Effector memory CD8-positive, alpha-beta T cell (primary cell): ENCODE measurements around the gene PGK1.
A peak's percentile ranks its signal among the peaks of the same experiment; 100 is the strongest.
"Not testable (repeated sequence)": the region's sequence is repeated elsewhere in the genome, so short reads cannot be mapped to it uniquely, and the experiment has no call there.

Source experiments
- ATAC-seq: fragments of 150-1000 bp; cut with Tn5 transposase; replicated peaks from 2 replicates; pipeline ENCODE4 v1.10.0; 2021; ENCODE audit warnings: mild to moderate bottlenecking, moderate library complexity
- DNase-seq, 3 experiments: peaks; one replicate each; pipeline ENCODE4 v3.0.0; 2021
- H3K27ac Mint-ChIP-seq, 2 donors: one replicate each; pipeline ENCODE4 v1.8.0; 2022; ENCODE audit warnings: mild to moderate bottlenecking in 2 of 2, mixed read lengths in 2 of 2, moderate library complexity in 2 of 2
- H3K27me3 Mint-ChIP-seq, 2 donors: one replicate each; pipeline ENCODE4 v1.8.0; 2022; ENCODE audit warnings: mixed read lengths in 2 of 2
- H3K36me3 Mint-ChIP-seq: one replicate; pipeline ENCODE4 v1.8.0; 2022; ENCODE audit warnings: mild to moderate bottlenecking, moderate library complexity, mixed read lengths; ENCODE audit not compliant: insufficient read depth
- H3K4me1 Mint-ChIP-seq, 2 donors: one replicate each; pipeline ENCODE4 v1.8.0; 2022; ENCODE audit warnings: low read depth in 2 of 2, mixed read lengths in 2 of 2
- H3K4me3 Mint-ChIP-seq, 2 donors: one replicate each; pipeline ENCODE4 v1.8.0; 2022; ENCODE audit warnings: mild to moderate bottlenecking in 2 of 2, mixed read lengths in 2 of 2, moderate library complexity in 2 of 2
- H3K9me3 Mint-ChIP-seq, 2 donors: one replicate each; pipeline ENCODE4 v1.8.0; 2022; ENCODE audit warnings: mixed read lengths in 2 of 2

The PGK1 gene

DNA sequence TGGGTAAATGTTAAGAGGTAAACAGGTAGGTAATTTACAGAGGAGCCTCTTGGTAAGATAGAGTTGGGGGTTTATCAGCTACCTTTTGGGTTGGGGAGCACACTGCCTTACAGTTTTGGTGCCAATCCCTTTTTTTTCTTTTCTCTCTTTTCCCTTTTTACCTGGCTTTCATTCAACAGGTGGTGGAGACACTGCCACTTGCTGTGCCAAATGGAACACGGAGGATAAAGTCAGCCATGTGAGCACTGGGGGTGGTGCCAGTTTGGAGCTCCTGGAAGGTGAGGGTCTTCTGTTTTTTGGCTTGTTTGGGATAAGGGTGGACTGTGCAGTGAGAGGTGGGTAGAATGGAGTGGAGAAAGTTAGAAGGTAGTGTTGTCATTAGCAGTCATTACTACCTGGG lies 21.1 kb downstream of the PGK1 start:
- H3K27me3 Mint-ChIP-seq, result no peaks in the 10 kb centered on the region
- no peaks in the 10 kb centered on the region for H3K9me3 Mint-ChIP-seq
- peaks cover 83% of the 10 kb centered on the region for H3K36me3 Mint-ChIP-seq
- peak overlapping the region in 1 of 2 donors; percentile 54 for H3K27ac Mint-ChIP-seq
- DNase-seq (no peak), ATAC-seq (no peak)
- H3K4me1 Mint-ChIP-seq, result peaks cover 4 to 10% of the 10 kb centered on the region in 2 donors
- H3K4me3 Mint-ChIP-seq, result no peak overlapping the region

DNA sequence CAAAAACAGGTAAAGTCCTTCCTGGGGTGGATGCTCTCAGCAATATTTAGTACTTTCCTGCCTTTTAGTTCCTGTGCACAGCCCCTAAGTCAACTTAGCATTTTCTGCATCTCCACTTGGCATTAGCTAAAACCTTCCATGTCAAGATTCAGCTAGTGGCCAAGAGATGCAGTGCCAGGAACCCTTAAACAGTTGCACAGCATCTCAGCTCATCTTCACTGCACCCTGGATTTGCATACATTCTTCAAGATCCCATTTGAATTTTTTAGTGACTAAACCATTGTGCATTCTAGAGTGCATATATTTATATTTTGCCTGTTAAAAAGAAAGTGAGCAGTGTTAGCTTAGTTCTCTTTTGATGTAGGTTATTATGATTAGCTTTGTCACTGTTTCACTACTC lies 21.7 kb downstream of the PGK1 start:
- not testable (repeated sequence) for H3K9me3 Mint-ChIP-seq, DNase-seq, H3K27me3 Mint-ChIP-seq, ATAC-seq, H3K4me3 Mint-ChIP-seq
- peaks cover 4 to 10% of the 10 kb centered on the region in 2 donors for H3K4me1 Mint-ChIP-seq
- peaks cover 83% of the 10 kb centered on the region for H3K36me3 Mint-ChIP-seq
- H3K27ac Mint-ChIP-seq, result peak overlapping the region in 1 of 2 donors; percentile 54

DNA sequence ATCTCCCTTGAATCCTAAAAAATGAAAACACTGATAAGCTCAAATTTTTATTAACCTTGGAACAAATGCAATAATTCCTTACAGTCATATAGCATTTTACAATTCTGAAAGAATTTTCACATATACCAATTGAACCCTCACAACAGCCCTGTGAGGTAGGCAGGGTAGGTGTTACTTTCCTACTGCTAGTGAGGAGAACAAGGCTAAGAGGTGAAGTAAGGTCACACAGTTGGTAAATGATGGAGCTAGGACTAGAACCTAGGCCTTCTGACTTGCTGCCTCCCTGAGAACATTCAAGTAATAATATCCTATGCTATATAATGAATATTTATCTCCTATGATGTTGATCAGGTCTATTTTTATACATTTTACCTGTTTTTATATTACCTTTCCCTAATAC lies 25.7 kb downstream of the PGK1 start:
- no peak overlapping the region for H3K4me3 Mint-ChIP-seq
- ATAC-seq, result no peak
- H3K27me3 Mint-ChIP-seq, result no peaks in the 10 kb centered on the region
- peaks cover 2 to 8% of the 10 kb centered on the region in 2 donors for H3K4me1 Mint-ChIP-seq
- peak overlapping the region in 1 of 2 donors; percentile 60 for H3K27ac Mint-ChIP-seq
- DNase-seq, result no peak
- no peaks in the 10 kb centered on the region for H3K9me3 Mint-ChIP-seq
- H3K36me3 Mint-ChIP-seq, result peaks cover 48% of the 10 kb centered on the region

DNA sequence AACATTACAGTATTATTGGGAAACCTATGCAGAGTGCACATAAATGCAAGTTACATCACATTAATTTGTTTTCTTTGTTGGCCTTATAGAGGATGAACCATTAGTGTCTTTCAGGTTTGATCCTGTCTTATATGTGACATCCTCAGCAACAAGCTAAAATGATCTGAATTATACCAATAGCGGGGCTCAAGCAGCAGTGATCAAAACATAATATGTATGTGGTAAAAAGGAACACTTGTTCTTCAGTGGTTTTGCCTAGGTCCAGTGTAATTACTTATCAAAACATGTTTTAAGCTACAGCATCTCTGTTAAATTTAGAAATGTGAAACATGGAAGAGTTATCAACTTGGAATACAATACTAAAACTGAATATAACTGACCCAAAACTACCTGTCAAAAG lies 26.3 kb downstream of the PGK1 start:
- DNase-seq, result no peak
- Mint-ChIP-seq H3K4me3 (no peak overlapping the region), H3K36me3 (peaks cover 41% of the 10 kb centered on the region), H3K4me1 (peaks cover under 1 to 8% of the 10 kb centered on the region in 2 donors), H3K27me3 (no peaks in the 10 kb centered on the region), H3K9me3 (no peaks in the 10 kb centered on the region), H3K27ac (peak overlapping the region in 1 of 2 donors; percentile 60)
- ATAC-seq, result no peak

DNA sequence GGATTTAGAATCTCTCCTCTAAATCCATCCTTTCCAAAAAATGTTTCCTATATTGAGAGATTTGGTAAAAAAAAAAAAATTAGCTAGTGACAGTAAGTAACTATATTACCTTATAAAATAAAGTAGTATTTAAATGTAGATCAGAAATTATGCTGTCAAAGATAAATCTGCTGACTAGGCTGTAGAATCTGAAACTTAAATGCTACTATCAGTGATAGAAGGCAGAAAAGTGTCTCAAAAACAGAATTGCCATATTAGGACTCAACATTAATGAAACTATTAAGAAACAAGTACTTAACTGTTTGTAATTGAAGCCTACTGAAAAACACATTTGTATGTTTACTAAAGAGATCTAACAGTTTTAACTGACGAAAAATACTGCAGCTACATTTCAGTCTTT lies 27.1 kb downstream of the PGK1 start:
- H3K4me3 Mint-ChIP-seq, result no peak overlapping the region

DNA sequence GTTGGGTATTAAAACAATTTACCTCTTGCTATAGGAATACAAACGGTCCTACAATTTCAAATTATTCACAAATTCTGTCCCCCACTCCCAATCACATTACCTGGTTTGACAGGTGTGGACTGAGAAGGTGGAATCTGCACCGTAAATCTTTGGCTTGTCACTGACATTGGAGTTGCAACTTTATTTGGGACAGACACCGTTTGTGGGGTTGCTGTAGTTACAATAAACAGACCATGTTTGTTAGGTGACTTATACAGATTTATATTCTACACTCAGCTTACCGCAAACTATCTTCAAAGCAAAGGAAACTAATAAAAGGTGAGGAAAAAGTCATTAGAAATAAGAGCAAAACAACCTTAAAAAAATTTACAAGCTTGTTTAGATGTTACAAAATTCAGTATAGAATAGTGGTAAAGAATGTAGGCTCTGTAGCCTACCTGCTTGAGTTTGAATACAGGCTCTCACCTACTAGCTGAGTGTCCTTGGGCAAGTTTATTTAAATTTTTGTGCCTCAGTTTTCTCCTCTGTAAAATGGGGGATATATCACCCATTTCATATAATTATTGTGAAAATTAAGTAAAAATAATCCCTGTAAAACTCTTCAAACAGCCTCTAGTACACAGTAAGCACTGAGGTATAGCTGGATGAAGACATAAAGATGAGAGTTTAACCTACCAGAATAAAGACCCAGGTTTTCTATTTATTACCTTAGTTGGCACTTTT lies 29.4 kb downstream of the PGK1 start:
- H3K4me3 Mint-ChIP-seq, result no peak overlapping the region
- no peak overlapping the region for H3K27ac Mint-ChIP-seq
- ATAC-seq (peak; percentile 19), DNase-seq (no peak)
- no peaks in the 10 kb centered on the region for H3K27me3 Mint-ChIP-seq
- H3K4me1 Mint-ChIP-seq, result peaks cover 0 to 8% of the 10 kb centered on the region in 2 donors
- no peaks in the 10 kb centered on the region for H3K9me3 Mint-ChIP-seq
- H3K36me3 Mint-ChIP-seq, result peaks cover 17% of the 10 kb centered on the region

More for the DNA sequence above, 27.1 kb downstream of the PGK1 start:
- no peaks in the 10 kb centered on the region for H3K9me3 Mint-ChIP-seq
- no peaks in the 10 kb centered on the region for H3K27me3 Mint-ChIP-seq
- DNase-seq (no peak), ATAC-seq (no peak)
- H3K36me3 Mint-ChIP-seq, result peaks cover 35% of the 10 kb centered on the region
- no peak overlapping the region for H3K27ac Mint-ChIP-seq
- H3K4me1 Mint-ChIP-seq, result peaks cover 0 to 8% of the 10 kb centered on the region in 2 donors

DNA sequence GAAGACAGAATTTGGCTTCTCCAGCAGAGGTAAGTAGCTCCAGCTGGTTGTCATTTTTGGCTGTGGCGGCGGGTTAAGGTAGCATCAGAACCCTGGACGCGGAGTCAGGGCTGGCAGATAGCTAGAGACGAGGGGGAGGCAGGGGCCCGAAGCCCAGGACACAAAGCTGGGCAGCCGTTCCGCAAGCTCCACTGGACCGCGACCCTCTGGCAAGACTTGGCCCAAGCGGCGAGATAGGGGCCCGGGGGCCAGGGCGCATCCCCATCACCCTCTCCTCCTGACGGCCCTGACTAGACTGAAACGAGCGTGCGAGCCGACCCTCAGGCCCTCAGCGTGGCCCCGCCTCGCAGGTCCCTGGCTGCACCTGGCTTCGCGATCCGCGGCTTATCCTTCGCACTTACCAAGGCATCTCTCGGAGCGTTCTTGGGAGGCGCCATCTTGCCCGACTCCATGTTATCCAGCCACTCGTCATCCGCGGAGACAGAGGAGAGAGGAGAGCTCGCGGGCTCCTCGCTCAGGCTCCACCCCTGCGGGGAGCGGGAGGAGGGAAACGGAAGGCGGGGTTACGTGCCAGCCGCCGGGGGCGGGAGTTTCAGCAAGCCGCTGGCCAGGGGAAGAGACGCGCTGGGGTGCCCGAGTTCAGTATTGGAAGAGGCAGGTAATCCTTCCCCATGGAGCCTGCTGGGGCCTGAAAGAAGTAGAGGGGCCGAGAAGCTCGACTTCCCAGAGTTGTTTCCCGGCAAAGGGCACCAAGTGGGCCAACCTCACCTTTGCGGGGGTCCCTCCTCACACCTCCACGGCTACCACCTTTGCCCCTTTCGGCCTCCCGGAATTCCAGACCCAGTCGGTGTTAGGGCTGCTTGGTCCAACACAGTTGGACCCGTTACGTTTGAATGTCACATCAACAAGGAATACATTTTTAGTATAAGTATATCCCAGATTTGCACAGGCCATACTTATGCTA lies 35.4 kb downstream of the PGK1 start, which contains the start of gene TAF9B:
Gene TAF9B (minus strand): TSS at position 491 of the 964 bp plus-strand sequence. CDS start 39 bp downstream, at position 452.
- peaks cover 16% of the 10 kb centered on the region for H3K36me3 Mint-ChIP-seq
- peak within 1 kb of the TSS; percentile 95 for H3K27ac Mint-ChIP-seq
- H3K4me1 Mint-ChIP-seq, result peaks cover 5 to 6% of the 10 kb centered on the region in 2 donors
- H3K27me3 Mint-ChIP-seq, result no peaks in the 10 kb centered on the region
- peak within 1 kb of the TSS; percentile 84 to 85 for H3K4me3 Mint-ChIP-seq
- peak; percentile 74 to 80 (median 77) for DNase-seq
- no peaks in the 10 kb centered on the region for H3K9me3 Mint-ChIP-seq
- peak; percentile 97 for ATAC-seq

DNA sequence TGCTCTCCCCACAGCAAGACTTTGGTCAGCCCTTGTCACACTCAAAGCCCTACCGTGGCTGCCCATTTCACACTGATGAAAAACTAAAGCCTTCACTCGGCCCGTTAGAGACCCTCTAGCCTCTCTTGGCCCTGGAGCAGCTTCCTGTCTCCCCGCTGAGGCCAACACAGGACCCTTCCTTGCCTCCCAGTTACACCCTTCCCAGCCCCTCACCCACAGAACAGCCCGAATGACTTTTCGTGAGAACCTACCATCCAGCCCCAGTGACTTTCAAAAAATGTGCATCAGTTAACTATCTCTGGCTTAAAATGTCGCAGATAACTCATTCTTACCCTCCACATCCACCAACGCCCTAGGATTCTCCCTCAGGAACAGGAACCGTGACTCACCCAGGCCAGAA lies 36.2 kb downstream of the PGK1 start:
- peaks cover 16% of the 10 kb centered on the region for H3K36me3 Mint-ChIP-seq
- peak overlapping the region; percentile 95 for H3K27ac Mint-ChIP-seq
- H3K9me3 Mint-ChIP-seq, result no peaks in the 10 kb centered on the region
- DNase-seq (no peak), ATAC-seq (no peak)
- peaks cover 5 to 6% of the 10 kb centered on the region in 2 donors for H3K4me1 Mint-ChIP-seq
- no peaks in the 10 kb centered on the region for H3K27me3 Mint-ChIP-seq
- H3K4me3 Mint-ChIP-seq, result peak overlapping the region; percentile 84 to 85

DNA sequence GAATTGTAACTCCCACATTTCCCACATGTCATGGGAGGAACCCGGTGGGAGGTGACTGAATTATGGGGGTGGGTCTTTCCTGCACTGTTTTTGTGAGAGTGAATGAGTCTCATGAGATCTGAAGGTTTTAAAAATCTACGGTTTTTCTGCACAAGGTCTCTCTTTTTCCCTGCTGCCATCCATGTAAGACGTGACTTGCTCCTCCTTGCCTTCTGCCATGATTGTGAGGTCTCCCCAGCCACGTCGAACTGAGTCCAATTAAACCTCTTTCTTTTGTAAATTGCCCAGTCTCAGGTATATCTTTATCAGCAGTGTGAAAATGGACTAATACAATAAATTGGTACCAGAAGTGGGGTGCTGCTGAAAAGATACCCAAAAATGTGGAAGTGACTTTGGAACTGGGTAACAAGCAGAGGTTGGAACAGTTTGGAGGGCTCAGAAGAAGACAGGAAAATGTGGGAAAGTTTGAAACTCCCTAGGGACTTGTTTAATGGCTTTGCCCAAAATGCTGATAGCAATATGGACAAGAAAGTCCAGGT lies 43.0 kb downstream of the PGK1 start:
- not testable (repeated sequence) for H3K36me3 Mint-ChIP-seq, DNase-seq, H3K27me3 Mint-ChIP-seq, H3K4me1 Mint-ChIP-seq, H3K4me3 Mint-ChIP-seq, ATAC-seq, H3K27ac Mint-ChIP-seq
- H3K9me3 Mint-ChIP-seq, result peaks cover 5 to 13% of the 10 kb centered on the region in 2 donors

DNA sequence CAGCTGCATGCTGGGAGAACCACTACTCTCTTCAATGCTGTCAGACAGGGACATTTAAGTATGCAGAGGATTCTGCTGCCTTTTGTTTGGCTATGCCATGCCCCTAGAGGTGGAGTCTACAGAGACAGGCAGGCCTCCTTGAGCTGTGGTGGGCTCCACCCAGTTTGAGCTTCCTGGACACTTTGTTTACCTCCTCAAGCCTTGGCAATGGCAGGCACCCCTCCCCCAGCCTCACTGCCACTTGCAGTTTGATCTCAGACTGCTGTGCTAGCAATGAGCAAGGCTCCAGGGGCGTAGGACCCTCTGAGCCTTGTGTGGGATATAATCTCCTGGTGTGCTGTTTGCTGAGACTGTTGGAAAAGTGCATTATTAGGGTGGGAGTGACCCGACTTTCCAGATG lies 53.3 kb downstream of the PGK1 start:
- H3K4me3 Mint-ChIP-seq, H3K9me3 Mint-ChIP-seq, H3K27ac Mint-ChIP-seq, ATAC-seq, H3K4me1 Mint-ChIP-seq, DNase-seq, H3K36me3 Mint-ChIP-seq: not testable (repeated sequence)
- H3K27me3 Mint-ChIP-seq, result peaks cover 27 to 30% of the 10 kb centered on the region in 2 donors

DNA sequence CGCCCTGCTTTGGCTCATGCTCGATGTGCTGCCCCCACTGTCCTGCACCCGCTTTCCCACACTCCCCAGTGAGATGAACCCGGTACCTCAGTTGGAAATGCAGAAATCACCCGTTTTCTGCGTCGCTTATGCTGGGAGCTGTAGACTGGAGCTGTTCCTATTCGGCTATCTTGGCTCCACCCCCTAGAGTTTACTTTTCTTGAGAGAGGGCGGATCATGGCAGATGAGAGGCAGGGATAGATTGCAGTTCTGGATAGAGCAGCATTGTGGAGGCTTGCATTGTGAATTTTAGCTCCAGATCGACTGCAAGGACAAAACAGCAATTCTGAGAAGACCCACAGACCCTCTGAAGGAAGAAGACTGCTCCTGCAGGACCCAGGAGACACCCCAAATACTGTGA lies 53.8 kb downstream of the PGK1 start:
- H3K27me3 Mint-ChIP-seq, result peaks cover 27 to 30% of the 10 kb centered on the region in 2 donors
- H3K4me1 Mint-ChIP-seq, ATAC-seq, H3K9me3 Mint-ChIP-seq, H3K27ac Mint-ChIP-seq, H3K36me3 Mint-ChIP-seq, DNase-seq, H3K4me3 Mint-ChIP-seq: not testable (repeated sequence)

DNA sequence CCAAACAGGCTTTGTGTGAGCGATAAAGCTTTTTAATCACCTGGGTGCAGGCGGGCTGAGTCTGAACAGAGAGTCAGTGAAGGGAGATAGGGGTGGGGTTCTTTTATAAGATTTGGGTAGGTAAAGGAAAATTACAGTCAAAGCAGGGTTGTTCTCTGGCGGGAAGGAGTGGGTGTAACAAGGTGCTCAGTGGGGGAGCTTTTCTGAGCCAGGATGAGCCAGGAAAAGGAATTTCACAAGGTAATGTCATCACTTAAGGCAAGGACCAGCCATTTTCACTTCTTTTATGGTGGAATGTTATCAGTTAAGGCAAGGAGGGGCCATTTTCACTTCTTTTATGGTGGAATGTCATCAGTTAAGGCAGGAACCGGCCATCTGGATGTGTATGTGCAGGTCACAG lies 56.7 kb downstream of the PGK1 start:
- H3K27ac Mint-ChIP-seq, ATAC-seq, H3K4me1 Mint-ChIP-seq, H3K9me3 Mint-ChIP-seq, H3K36me3 Mint-ChIP-seq, H3K4me3 Mint-ChIP-seq, DNase-seq: not testable (repeated sequence)
- peaks cover 19% of the 10 kb centered on the region in 2 donors for H3K27me3 Mint-ChIP-seq

DNA sequence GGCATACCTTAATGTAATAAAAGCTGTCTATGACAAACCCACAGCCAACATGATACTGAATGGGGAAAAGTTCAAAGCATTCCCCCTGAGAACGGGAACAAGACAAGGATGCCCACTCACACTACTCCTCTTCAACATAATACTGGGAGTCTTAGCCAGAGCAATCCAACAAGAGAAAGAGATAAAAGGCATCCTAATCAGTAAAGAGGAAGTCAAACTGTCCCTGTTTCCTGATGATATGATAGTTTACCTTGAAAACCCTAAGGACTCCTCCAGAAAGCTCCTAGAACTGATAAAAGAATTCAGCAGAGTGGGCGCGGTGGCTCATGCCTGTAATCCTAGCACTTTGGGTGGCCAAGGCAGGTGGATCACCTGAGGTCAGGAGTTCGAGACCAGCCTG lies 59.1 kb downstream of the PGK1 start:
- H3K9me3 Mint-ChIP-seq, H3K4me3 Mint-ChIP-seq, H3K4me1 Mint-ChIP-seq, DNase-seq, H3K36me3 Mint-ChIP-seq, ATAC-seq, H3K27ac Mint-ChIP-seq: not testable (repeated sequence)
- H3K27me3 Mint-ChIP-seq, result peaks cover 11 to 15% of the 10 kb centered on the region in 2 donors
